ENCODE measurements around the gene FOXO1. TPM values are rescaled to one million over a fixed set of nuclear protein-coding genes. Genes with fewer than 3 reads are reported as not detected.

FOXO1 gene
- total RNA-seq, 1 experiment from 2014 or later, result 0.68 TPM

- in situ Hi-C loops (cut with HindIII; ENCODE audit: low pct_unique_long_range_greater_than_20kb, low sequenced_read_pairs), result no loop called here
- DNase-seq (ENCODE audit: low read depth), result no peak
These were observed 98.0 kb downstream of the FOXO1 start for GRCh38 chr13:40568246-40569023.

- DNase-seq (ENCODE audit: low read depth), result no peak
- in situ Hi-C loops (cut with HindIII; ENCODE audit: low pct_unique_long_range_greater_than_20kb, low sequenced_read_pairs), result no loop called here
These were observed 99.6 kb downstream of the FOXO1 start for GRCh38 chr13:40566811-40567210.

GRCh38 chr13:40565282-40566148, 100.9 kb downstream of the FOXO1 start:
- no peak for DNase-seq (ENCODE audit: low read depth)
- in situ Hi-C loops (cut with HindIII; ENCODE audit: low pct_unique_long_range_greater_than_20kb, low sequenced_read_pairs), result no loop called here

GRCh38 chr13:40564342-40565001, 102.0 kb downstream of the FOXO1 start:
- DNase-seq (ENCODE audit: low read depth), result no peak
- in situ Hi-C loops (cut with HindIII; ENCODE audit: low pct_unique_long_range_greater_than_20kb, low sequenced_read_pairs), result no loop called here

GRCh38 chr13:40563350-40564125, 102.9 kb downstream of the FOXO1 start:
- in situ Hi-C loops (cut with HindIII; ENCODE audit: low pct_unique_long_range_greater_than_20kb, low sequenced_read_pairs), result no loop called here
- no peak for DNase-seq (ENCODE audit: low read depth)

- DNase-seq (ENCODE audit: low read depth), result no peak
- in situ Hi-C loops (cut with HindIII; ENCODE audit: low pct_unique_long_range_greater_than_20kb, low sequenced_read_pairs), result no loop called here
These were observed 103.5 kb downstream of the FOXO1 start for GRCh38 chr13:40562975-40563349.

GRCh38 chr13:40559915-40560314, 106.5 kb downstream of the FOXO1 start:
- in situ Hi-C loops (cut with HindIII; ENCODE audit: low pct_unique_long_range_greater_than_20kb, low sequenced_read_pairs), result no loop called here
- no peak for DNase-seq (ENCODE audit: low read depth)

GRCh38 chr13:40558656-40559055, 107.8 kb downstream of the FOXO1 start:
- no peak for DNase-seq (ENCODE audit: low read depth)
- in situ Hi-C loops (cut with HindIII; ENCODE audit: low pct_unique_long_range_greater_than_20kb, low sequenced_read_pairs), result no loop called here

GRCh38 chr13:40556453-40556852, 110.0 kb downstream of the FOXO1 start:
- in situ Hi-C loops (cut with HindIII; ENCODE audit: low pct_unique_long_range_greater_than_20kb, low sequenced_read_pairs), result no loop called here
- DNase-seq (ENCODE audit: low read depth), result no peak

GRCh38 chr13:40553356-40553755, 113.1 kb downstream of the FOXO1 start:
- DNase-seq (ENCODE audit: low read depth), result no peak
- in situ Hi-C loops (cut with HindIII; ENCODE audit: low pct_unique_long_range_greater_than_20kb, low sequenced_read_pairs), result no loop called here

- in situ Hi-C loops (cut with HindIII; ENCODE audit: low pct_unique_long_range_greater_than_20kb, low sequenced_read_pairs), result no loop called here
- no peak for DNase-seq (ENCODE audit: low read depth)
These were observed 113.5 kb downstream of the FOXO1 start for GRCh38 chr13:40552895-40553294.

- DNase-seq (ENCODE audit: low read depth), result no peak
- in situ Hi-C loops (cut with HindIII; ENCODE audit: low pct_unique_long_range_greater_than_20kb, low sequenced_read_pairs), result no loop called here
These were observed 116.3 kb downstream of the FOXO1 start for GRCh38 chr13:40550130-40550529.

- in situ Hi-C loops (cut with HindIII; ENCODE audit: low pct_unique_long_range_greater_than_20kb, low sequenced_read_pairs), result no loop called here
- DNase-seq (ENCODE audit: low read depth), result no peak
These were observed 116.8 kb downstream of the FOXO1 start for GRCh38 chr13:40549500-40550094.

- in situ Hi-C loops (cut with HindIII; ENCODE audit: low pct_unique_long_range_greater_than_20kb, low sequenced_read_pairs), result no loop called here
- DNase-seq (ENCODE audit: low read depth), result no peak
These were observed 118.7 kb downstream of the FOXO1 start for GRCh38 chr13:40547591-40548315.

GRCh38 chr13:40546047-40546446, 120.4 kb downstream of the FOXO1 start:
- DNase-seq (ENCODE audit: low read depth), result no peak
- in situ Hi-C loops (cut with HindIII; ENCODE audit: low pct_unique_long_range_greater_than_20kb, low sequenced_read_pairs), result no loop called here

- in situ Hi-C loops (cut with HindIII; ENCODE audit: low pct_unique_long_range_greater_than_20kb, low sequenced_read_pairs), result no loop called here
These were observed 126.0 kb downstream of the FOXO1 start for GRCh38 chr13:40540328-40541044.

More at GRCh38 chr13:40540328-40541044, 126.0 kb downstream of the FOXO1 start:
- DNase-seq (ENCODE audit: low read depth), result peak; percentile 63

All from Caki2 (cell line).